B cell (primary cell): ENCODE measurements around the gene LHFPL4.
"Not testable (repeated sequence)": the region's sequence is repeated elsewhere in the genome, so short reads cannot be mapped to it uniquely, and the experiment has no call there.

Experiments used
- EZH2 ChIP-seq: IDR thresholded peaks from 2 replicates; pipeline ENCODE4 v1.6.1; 2012; ENCODE audit warnings: borderline replicate concordance, low read depth, mild to moderate bottlenecking, moderate library complexity, low read length; ENCODE audit not compliant: insufficient read depth, poor library complexity, severe bottlenecking
- TF ChIP-seq, protein P1 (sequence below): fragments of 200-600 bp; IDR thresholded peaks from one replicate; pipeline ENCODE4 v1.8.0; 2022; ENCODE audit warnings: antibody characterized with exemption, mild to moderate bottlenecking

GRCh38 chr3:9591781-9592180 lies 38.2 kb upstream of the LHFPL4 start:
- TF ChIP-seq, protein P1, sequence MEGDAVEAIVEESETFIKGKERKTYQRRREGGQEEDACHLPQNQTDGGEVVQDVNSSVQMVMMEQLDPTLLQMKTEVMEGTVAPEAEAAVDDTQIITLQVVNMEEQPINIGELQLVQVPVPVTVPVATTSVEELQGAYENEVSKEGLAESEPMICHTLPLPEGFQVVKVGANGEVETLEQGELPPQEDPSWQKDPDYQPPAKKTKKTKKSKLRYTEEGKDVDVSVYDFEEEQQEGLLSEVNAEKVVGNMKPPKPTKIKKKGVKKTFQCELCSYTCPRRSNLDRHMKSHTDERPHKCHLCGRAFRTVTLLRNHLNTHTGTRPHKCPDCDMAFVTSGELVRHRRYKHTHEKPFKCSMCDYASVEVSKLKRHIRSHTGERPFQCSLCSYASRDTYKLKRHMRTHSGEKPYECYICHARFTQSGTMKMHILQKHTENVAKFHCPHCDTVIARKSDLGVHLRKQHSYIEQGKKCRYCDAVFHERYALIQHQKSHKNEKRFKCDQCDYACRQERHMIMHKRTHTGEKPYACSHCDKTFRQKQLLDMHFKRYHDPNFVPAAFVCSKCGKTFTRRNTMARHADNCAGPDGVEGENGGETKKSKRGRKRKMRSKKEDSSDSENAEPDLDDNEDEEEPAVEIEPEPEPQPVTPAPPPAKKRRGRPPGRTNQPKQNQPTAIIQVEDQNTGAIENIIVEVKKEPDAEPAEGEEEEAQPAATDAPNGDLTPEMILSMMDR = not testable (repeated sequence)
- not testable (repeated sequence) for TF ChIP-seq EZH2
